ENCODE data around the gene VWA3B.
"Not testable (repeated sequence)": the region's sequence is repeated elsewhere in the genome, so short reads cannot be mapped to it uniquely, and the experiment has no call there.

The VWA3B gene

DNA sequence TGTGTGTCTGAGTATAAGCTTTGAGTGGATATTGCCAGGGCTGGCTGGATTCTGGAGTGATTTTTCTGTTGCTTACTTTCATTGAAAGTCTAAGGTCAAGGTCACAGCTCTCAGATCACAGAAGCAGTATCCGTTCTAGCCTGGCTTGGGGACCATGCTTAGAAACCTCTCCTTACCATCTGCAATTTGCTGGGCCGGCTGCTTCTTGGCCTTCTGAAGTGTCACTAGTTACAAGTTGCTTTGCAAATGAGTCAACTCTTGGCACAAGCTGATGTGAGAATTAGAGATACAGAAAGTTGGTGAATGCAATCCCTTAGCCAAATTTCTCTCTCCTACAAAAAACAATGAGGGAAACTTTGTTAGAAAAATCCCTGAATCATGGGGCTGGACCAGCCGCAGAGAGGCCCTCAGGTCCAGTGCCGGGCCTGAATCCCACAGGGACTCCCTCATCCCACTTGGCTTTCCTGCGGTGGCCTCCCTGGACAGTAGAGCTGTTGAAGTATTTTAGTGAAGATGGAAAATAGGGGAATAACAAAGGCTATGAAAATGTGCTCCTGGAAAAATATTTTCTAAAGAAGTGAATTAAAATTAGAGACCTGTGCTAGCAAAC, 166.6 kb downstream of the VWA3B start:
- no peak for DNase-seq (ENCODE audit: low read depth in 2 of 2)

DNA sequence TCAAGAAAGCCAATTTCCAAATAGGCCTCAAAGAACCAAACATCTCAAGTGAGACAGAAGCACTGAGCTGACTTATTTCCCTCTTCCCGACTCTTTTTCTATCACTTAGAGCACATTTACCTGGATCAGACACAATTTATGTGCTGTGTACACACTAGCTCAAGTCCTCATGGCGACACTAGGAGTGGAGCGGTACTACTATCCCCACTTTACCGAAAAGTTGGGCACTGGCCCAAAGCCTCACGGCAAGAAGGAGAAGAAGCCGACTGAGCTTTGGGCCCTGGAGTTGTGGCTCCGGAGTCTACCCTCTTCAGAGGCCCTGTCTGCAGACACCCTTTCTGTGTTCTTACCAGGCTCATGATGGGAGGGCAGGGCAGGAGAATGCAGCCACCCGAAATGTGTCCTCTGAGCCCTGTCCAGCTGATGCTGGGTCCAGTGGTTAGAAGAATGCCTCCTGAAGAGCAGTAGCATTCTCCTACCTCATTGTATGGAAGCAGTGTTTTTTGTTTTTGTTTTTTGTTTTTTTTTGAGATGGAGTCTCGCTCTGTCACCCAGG, 167.6 kb downstream of the VWA3B start:
- DNase-seq (ENCODE audit: low read depth in 2 of 2), result no peak

DNA sequence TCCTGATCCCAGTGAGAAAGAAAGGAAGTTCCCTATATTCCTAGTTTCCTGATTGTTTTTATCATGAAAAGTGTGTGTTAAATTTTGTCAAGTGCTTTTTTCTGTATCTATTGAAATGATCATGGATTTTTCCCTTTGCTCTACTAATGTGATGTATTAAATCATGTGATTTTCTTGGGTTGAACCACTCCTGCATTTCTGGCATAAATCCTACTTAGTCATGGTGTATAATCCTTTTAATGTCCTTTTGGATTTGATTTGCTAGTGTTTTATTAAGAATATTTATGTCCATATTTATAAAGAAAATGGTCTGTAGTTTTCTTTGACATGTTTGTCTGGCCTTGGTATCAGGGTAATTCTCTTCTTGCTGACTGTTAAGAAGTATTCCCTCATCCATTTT, 171.9 kb downstream of the VWA3B start:
- no peak for DNase-seq (ENCODE audit: low read depth in 2 of 2)

DNA sequence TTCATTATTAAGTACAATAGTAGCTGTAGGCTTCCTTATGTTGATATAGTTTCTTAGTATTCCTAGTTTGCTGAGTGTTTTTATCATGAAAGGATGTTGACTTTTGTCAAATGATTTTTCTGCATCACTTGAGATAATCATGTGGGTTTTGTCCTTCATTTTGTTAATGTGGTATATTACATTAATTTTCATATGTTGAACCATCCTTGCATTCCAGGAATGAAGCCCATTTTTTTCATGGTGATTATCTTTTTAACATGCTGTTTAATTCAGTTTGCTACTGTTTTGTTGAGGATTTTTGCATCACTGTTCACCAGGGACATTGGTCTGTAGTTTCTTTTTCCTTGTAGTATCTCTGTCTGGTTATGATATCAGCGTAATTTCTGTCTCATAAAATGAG, 176.4 kb downstream of the VWA3B start:
- no peak for DNase-seq (ENCODE audit: low read depth in 2 of 2)

DNA sequence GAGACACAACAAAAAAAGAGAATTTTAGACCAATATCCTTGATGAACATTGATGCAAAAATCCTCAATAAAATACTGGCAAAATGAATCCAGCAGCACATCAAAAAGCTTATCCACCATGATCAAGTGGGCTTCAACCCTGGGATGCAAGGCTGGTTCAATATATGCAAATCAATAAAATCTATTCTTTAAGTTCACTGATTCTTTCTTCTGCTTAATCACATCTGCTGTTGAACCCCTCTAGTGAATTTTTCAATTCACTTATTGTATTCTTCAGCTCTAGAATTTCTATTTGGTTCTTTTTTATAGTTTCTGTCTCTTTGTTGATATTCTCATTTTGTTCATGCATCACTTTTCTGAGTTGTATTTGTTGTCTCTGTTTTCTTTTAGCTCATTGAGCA, 181.3 kb downstream of the VWA3B start:
- not testable (repeated sequence) for DNase-seq (ENCODE audit: low read depth in 2 of 2)

DNA sequence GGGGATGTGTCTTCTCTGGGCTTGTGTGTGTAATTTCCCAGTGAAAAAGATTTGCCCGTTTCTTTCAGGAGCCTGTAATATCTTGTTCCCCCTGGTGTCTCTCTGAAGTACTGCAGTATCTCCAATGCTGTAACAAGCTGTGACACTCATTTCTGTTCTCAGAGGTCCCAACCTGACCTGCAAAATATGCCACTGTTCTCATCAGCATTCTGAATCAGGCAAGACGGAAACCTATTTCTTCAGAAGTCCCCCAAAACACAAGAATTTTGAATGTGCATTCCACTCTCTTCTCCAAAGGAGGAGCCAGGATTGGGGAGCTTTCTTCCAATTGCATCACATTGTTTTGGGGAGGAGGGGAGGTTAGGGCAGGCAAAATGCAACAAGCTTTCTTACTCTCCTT, 182.3 kb downstream of the VWA3B start:
- DNase-seq (ENCODE audit: low read depth in 2 of 2), result no peak

DNA sequence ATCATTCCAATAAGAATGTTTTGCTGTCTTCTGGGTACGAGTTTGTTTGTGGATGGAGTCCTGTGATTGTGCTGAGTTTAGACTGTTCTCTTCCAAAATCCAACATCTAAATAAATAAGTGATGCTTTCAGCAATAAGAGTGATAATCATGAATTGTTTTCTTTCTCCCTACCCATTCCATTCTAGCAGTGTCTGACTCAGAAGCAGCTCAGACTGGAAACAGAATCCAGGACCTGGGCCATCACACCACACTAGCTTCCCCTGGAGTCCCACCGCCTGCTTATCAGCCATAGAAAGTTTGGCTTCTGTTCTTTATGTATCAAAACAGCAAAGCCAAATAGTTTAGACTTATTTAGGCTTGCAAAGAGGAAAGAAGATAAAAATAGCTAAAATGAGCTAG, 182.9 kb downstream of the VWA3B start:
- DNase-seq (ENCODE audit: low read depth in 2 of 2), result no peak

DNA sequence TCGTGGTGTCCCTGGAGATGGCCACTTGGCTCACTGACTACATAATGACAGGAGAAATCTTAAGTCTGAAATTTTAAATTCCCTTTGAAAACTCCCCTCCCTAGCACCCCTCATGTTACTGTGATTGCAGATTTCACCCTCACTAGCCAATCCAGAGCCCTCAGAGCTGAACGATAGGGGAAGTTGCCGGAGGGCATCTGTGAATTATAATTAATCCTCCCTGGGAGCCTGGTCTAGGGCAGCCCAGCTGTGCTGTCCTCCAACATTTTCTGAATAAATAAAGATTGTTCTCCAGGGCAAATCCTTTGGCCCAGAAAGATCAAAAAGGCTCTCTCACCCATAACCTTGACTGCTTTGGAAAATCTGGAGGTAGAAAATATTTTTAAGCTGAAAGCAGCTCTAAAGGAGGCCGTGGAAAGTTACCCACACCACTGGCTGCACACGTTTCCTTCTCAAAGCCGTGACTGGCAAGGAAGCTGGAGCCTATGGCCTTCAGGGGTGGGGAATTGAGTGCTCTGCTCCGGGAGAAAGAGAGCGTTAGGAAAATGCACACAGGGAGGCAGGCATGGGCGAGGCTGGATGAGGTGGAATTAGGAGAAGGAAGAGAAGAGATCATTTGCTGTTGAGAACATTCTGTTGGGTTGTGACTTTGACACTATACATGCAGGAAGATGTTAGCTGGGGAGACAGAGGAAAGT, 190.3 kb downstream of the VWA3B start:
- no peak for DNase-seq (ENCODE audit: low read depth in 2 of 2)

DNA sequence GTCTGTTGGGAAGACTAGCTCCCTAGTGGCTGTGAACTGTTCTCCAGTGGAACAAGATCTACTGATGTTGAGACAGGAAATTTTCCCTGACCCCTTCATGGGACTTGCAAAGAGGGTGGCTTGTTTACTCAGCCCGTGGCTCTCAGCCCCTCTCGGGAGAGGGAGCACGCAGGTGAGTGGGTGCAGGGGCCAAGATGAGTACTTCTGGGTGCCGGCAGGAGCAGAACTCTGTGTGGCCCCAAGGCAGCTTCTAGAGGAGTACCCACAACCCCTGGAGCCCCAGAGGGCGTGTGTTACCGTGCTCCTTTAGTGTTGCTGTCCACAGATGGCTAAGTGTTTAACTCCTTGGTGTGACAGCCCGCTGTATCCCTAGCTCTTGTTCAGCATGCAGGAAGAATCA, 191.1 kb downstream of the VWA3B start:
- DNase-seq (ENCODE audit: low read depth in 2 of 2), result no peak

DNA sequence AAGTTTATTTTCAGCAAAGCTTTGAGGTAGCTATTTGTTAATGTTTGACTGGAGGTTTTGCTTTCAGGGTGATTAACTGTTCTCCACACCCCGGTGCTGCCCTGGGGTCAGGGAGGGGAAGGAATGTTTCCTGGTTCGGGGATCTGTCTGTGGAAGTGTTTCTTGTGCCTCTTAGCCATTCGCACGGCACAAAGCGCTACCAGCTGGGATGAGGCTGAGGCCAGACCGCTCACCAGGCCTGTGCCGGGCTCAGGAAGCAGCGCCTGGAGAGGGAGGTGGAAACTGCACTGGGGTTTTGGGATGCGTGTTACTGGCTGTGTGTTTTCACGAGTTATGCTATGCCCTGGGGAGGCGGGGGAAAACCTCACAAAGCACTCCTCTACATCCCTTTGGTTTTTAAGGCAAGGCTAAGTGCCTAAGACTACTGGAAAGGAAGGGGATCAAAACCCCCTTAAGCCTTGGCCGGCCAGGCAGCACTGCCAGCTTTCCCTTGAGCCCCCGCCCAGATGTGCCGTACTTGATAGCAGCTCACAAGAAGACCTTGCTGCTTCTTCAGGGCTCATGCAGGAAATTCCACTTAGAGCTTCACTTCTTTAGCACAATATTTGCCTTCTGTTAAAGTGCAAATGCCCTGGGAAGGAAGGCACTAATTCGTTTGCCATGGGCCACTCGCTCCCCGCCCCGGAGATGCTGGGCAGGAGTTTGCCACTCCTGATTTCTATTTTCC, 193.6 kb downstream of the VWA3B start:
- DNase-seq (ENCODE audit: low read depth in 2 of 2), result no peak

DNA sequence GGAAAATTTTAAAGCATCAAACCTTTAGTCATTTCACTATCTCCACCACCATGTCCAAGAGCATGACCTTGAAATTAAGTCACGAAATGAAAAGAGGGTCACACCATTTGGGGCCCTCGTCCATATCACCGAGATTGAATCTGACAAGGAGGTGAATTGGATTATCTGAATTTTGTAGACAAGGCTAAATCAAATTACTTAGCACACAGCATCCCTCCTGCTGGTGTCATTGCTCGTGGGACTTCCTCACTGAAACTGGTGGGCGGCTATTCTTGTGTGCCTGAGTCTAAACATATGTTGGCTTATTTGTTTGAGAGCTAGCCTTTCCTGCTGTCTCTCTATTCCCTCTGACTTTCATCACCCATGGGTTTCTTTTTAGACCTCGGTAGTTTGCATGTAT, 194.6 kb downstream of the VWA3B start:
- DNase-seq (ENCODE audit: low read depth in 2 of 2), result no peak

DNA sequence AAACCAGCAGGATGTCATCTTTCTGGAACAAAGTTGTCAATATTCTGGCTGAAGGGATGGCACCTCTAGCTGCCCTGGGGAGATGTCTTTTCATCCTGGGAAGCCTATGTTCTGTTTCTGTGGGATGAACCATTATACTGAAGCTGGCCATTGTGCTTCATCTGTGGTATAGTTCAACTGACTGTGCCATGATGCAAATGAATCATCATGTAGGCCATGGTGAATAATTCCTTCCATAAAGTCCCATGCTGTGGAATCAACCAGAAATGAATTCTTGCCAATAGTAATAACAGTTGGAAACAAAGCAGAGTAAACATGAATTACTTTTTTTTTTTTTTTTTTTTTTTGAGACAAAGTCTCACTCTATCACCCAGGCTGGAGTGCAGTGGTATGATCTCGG, 195.1 kb downstream of the VWA3B start:
- no peak for DNase-seq (ENCODE audit: low read depth in 2 of 2)

DNA sequence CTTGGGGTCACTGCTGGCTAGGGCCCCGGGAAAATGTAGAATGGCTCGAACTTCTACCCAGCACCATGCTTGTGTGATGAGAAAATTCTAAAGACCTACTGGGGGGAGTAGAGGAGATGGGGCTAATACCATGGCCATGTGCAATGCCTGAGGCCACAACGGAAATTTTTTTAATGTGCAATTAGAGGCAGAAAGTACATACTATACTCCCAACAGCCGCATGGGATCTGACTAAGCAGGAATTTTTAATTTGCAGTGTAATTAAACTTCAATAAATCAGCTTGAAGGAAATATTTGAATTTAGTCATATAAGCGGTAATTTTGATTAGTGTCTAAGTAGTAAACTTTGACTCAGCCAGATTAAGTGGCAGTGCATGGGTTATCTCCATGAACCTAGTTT, 206.1 kb downstream of the VWA3B start:
- no peak for DNase-seq (ENCODE audit: low read depth in 2 of 2)

DNA sequence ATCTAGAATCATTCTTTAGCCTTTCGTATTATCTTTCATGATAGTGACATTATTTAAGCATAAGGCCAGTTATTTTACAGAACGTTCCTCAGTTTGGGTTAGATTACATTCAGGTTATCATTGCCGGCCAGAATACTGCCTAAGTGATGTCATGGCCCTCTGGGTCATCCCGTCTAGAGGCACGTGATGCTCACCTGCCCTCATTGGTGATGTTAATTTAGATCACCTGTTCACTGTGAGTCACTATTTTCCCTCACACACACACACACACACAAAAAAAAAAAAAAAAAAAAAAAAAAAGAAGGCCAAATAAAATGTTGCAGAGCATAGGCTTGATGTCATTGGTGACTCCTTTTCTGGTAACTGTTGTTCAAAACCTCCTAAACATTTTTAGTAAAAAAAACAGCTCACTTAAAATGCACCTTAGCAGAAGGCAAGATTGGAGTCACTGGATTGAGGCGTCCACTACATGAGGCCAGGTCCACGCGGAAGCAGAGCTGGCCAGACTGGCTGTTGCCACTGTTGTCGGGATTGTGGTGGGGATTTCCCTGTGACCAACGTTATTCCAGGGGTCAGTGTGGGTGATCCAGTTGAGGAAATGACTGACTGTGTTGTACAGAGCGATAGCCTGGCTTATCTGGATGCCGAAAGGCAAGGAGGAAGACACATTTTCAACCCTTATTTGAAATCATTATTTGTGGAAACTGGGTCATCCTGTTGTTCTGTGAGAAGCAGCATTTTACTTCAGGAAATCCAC, 207.1 kb downstream of the VWA3B start:
- no peak for DNase-seq (ENCODE audit: low read depth in 2 of 2)

DNA sequence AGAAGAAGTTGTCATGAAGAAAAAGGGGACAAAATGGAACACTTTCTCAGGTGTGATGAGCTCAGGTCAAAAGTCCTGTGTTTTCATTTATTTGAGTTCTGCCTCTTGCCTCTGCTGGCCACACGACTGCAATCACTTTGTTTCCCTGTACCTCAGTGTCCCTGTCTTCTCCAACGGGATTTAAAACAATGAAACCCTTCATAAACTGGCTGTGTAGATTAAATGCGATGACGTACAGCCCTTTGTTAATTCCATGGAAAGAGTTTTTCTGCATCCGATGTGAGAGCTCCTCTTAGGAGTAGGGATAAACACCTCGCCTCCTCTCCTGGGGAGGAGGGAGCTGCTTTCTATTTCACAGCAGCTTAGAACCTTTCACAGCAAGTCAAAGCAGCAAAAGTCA, 207.7 kb downstream of the VWA3B start:
- DNase-seq (ENCODE audit: low read depth in 2 of 2), result no peak

DNA sequence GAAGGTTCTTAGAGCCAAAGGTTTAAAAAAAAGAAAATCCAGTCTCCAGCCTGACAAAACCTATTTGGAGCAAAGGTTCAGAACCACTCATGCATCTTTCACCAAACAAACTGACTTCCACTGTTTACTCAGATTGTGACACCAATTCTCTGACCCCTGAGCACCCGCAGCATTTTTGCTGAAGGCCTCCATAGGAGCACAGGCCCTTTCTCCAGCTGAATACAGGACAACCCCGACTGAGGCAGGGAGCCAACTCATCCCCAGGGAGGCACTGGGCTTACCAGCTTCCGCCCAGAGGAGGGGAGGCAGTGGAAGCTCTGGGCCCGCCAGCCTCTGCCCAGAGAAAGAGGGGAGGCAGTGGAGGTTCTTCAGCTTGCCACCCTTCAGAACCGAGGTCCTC, 208.3 kb downstream of the VWA3B start:
- DNase-seq (ENCODE audit: low read depth in 2 of 2), result no peak

DNA sequence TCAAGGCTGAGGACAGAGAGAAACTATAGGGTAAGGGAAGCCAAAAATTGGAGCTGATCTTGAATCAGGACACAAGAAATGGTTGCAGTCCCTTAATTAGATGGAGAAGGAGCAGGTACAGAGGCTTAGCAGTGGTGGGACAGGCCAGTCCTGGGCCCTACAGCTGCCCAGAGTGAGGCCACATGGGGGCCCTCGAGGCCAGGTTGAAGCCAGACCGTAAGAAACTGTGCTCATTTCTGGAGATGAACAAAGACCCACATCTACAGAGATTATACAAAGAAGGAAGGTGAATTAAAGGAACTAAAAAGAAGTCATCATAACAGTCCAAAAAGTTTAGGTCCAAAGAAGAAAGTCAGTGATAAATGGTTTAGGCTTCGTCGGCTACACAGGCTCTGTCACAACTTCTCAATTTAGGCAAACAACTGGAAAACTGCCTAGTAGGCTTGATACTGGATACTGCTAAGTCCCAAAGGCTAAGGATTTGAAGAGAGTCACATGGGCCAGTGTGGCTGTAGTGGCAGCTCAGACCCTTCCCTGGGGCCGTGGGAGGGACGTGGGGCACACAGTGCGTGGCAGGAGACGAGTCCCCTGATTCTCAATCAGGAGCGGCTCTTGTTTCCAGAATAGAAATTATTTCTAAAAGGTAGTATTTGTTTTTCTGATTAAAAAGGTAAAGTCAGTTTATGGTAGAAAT, 208.9 kb downstream of the VWA3B start:
- DNase-seq (ENCODE audit: low read depth in 2 of 2), result no peak

DNA sequence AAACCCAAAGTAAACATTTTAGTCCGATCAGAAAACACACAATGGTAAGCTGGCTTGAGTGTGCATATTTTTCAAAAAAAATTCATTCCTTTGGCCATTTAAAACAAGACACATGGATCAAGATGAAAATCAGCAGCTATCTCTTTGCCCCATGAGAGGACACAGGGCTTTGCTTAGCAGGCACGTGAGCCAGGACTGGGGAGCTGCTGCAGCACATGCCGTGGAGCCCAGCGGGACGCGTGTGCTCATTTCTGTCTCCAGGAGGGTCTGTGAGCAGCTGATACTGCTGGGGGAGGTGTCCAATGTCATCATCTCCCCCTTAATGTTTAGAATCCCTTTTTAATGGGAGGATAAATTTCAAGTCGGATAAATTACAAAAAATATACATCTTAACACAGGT, 209.5 kb downstream of the VWA3B start:
- no peak for DNase-seq (ENCODE audit: low read depth in 2 of 2)

DNA sequence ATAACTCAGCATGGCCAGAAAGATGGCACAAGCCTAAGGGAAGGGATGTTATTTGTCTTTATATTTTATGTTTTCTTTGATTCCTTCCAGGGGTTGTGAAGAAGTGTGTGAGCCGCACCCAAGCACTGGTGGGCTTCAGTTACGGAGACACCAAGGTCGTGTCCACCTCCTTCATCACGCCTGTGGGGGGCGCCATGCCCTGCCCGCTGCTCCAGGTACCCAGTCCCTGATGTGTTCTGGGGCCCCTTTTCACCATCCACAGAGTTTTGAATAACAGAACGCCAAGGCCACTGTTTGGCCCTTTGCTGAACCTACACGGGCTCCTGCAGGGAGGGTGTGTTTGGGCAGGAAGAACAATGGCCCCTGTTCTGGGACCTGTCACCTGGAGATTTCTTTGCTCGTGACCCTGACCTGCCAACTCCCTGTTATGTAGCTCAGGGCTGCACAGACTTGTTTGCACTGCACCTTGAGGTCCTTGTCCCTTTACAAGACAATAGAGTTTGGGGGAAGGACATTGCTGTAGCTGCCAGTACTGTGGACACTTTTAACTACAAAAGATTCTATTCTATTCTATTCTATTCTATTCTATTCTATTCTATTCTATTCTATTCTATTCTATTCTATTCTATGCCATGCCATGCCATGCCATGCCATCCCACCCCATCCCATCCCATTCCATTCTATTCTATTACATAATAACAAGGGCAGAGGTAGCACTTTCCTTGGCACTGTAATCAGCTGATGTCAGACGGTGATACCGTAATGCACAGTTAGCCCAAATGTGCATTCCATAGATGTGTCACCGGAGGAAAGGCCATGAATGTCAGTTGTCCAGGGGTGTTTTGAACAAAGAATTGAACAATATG, 211.1 kb downstream of the VWA3B start:
- no peak for DNase-seq (ENCODE audit: low read depth in 2 of 2)

DNA sequence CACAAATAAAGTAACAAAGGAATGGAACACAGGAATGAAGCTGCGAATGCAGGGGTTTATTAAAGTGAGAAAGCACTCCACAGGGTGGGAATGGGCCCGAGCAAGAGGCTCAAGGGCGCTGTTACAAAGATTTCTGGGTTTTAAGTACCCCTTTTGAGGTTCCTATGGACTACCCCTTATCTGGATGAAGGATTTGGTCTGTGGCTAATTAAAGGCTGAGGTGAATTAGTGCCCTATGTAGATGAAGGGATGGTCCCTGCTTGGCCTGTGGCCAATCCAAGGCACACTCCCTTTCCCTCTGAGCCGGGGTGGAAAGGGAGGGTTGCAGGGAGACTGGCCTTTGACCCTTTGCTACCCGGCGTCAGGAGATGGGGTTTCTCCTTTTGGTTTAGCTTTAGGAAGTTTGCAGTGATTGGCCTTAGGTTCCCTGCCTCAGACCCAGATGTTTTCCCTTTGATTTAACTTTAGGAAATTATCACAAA, 211.8 kb downstream of the VWA3B start:
- no peak for DNase-seq (ENCODE audit: low read depth in 2 of 2)
